ENCODE results near the gene GAB4.
"Not testable (repeated sequence)": the region's sequence is repeated elsewhere in the genome, so short reads cannot be mapped to it uniquely, and the experiment has no call there.

GAB4 gene

DNA sequence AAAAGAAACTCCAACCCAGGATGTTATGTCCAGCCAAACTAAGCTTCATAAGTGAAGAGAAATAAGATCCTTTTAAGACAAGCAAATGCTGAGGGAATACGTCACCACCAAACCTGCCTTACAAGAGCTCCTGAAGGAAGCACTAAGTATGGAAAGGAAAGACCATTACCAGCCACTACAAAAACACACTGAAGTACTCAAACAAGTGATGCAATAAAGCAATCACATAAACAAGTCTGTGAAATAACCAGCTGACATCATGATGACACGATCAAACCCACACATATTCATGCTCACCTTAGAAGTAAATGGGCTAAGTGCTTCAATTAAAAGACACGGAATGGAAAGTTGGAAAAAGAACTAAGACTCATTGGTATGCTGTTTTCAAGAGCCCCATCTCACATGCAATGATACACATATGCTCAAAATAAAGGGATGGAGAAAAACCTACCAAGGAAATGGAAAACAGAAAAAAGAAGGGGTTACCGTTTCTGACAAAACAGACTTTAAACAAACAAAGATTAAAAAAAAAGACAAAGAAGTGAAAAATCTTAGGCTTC lies 82.5 kb downstream of the GAB4 start:
- no peak for DNase-seq
- intact Hi-C loops (cut with DNase I), result no loop called here

DNA sequence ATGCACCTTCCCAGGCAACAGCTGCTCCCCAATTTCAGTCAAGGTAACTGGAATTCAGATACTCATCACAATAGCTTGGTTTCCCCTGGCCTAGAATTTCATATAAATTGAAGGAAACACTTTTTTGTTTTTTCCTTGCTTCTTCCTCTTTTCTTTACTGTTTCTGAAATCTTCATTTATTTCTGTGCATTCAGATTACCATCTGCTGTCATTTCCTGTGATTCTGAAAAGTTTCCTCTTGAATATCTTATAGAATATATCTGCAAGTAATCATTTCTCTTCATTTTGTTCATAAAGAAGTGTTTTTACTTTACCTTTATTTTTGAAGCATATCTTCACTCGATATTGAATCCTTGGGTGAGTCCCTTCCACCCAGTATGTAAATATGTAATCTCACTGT lies 85.3 kb downstream of the GAB4 start:
- no peak for DNase-seq
- intact Hi-C loops (cut with DNase I), result no loop called here

DNA sequence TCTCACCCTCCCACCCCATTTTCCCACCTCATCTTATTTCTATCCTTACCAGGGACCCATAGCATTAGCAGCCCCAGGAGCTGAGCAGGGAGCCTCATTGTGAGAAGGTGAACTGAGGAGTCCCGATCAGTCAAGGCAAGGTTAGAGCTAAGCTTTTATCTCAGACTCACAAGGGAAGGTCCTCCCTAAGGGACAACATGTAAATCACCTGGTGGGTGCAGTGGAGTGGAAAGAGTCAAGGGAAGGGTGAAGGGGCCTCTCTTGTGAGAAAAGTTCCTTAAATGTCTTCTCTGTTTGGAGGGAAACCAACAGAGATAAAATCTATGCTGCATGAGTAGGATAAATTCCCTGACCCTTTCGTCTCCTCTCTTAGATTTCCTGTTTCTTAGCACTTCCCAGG lies 85.9 kb downstream of the GAB4 start:
- no peak for DNase-seq
- intact Hi-C loops (cut with DNase I), result no loop called here

DNA sequence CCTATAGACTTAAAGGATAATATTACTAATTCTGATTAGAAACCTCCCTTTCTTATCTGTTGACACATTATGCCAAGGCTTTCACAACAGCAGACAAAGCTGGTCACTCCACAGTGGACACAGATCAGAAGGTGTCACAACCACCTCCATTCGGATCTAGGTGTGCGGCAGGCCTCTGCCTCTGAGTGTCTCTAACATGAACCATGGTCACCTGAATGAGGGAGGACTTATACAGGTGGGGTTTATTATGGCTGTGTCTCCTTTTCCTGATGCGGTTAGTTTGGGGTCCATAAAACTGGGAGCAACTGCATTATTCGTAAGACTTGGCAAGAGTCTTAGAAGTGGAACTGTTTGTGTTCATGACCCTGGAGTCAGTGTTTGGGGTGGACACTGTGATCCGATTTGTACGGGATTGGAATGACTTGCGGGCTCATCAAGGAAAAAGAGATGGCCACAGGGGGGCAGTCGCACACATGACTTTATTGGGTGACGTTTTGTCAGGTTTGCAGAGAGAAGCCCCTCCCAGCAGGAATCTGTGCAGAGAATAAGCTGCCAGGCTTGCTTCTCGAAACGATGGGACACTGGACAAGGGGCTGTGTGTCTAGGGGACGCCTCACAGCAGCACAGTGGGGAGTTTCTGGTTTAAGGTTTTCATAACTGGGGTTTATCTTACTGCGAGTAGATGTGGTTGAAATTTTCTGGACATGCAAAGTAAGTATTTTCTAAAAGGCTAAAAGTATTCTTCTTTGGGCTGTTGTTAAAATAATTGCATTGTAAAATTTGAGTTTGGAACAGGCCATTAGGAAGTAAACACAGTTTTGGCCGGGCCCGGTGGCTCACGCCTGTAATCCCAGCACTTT lies 90.6 kb downstream of the GAB4 start:
- intact Hi-C loops (cut with DNase I), result no loop called here

DNA sequence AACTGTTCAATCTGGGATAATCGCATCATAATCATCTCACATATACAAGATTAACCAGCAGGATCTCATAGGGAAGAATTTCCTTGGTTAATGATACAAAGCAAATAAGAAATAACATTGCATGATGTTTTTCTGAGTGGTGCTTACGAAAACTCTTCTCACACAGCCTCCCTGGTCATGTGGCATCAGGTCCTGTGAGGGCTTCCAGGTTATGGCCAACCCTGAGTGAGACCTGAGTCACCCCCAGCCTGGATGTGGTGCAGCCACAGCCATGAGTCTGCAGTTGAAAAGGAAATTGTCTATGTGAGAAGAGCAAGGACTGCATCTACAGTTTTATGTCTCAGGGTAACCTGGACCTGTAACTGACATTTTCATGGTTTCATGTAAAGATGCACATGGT lies 92.3 kb downstream of the GAB4 start:
- no peak for DNase-seq
- intact Hi-C loops (cut with DNase I), result no loop called here

More for the DNA sequence above, 90.6 kb downstream of the GAB4 start:
- DNase-seq, result peak; percentile 56 to 93 (median 84)

DNA sequence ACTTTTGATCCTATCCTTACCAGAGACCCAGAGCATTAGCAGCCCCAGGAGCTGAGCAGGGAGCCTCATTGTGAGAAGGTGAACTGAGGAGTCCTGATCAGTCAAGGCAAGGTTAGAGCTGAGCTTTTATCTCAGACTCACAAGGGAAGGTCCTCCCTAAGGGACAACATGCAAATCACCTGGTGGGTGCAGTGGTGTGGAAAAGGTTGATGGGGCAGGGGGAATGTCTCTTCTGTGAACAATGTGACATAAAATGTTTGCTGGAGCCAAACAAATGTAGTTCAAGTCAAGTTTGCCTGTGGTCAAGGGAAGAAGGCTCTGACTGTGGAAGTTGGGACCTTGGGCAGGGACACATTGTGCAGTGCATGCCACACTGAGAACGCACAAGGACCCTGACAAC lies 93.1 kb downstream of the GAB4 start:
- DNase-seq; intact Hi-C loops (cut with DNase I): not testable (repeated sequence)

DNA sequence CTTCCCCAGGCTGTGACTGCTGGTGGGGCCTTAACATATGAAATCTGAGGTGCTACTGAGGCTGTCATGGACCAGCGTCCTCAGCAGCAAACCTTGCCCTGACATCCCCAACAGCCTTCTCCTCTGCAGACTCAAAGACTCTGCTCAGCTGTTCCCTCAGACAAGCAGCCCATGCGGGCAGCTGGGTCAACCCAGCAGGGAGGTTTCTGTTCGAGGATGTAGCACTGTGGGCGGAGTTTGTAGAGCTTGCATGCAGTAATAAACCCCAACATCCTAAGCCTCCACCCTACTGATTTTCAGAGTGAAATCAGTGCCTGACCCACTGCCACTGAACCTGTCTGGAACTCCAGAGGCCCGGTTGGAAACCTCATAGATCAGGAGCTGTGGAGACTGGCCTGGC lies 94.0 kb downstream of the GAB4 start:
- intact Hi-C loops (cut with DNase I), result no loop called here
- no peak for DNase-seq

DNA sequence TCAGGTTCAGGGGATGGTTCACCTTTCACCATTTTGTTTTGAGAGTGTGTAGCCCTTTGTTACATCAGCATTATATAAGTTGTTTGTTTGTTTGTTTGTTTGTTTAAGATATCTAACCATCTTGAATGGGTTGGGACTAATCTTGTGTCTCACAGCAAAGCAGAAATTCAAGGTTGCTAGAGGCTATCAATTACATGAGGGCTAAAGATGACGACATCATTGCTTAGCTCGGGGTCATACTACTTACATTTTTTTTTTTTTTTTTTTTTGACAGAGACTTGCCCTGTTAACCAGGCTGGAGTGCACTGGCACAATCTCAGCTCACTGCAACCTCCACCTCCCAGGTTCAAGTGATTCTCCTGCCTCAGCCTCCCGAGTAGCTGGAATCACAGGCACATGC lies 95.7 kb downstream of the GAB4 start:
- intact Hi-C loops (cut with DNase I), result no loop called here
- no peak for DNase-seq

All from head of caudate nucleus (tissue), 42 donors.